ENCODE data around the gene GSS.

GSS gene

GRCh38 chr20:34978092-34978744, 22.6 kb upstream of the GSS start:
- no peak for DNase-seq (ENCODE audit: low read depth)

DNA sequence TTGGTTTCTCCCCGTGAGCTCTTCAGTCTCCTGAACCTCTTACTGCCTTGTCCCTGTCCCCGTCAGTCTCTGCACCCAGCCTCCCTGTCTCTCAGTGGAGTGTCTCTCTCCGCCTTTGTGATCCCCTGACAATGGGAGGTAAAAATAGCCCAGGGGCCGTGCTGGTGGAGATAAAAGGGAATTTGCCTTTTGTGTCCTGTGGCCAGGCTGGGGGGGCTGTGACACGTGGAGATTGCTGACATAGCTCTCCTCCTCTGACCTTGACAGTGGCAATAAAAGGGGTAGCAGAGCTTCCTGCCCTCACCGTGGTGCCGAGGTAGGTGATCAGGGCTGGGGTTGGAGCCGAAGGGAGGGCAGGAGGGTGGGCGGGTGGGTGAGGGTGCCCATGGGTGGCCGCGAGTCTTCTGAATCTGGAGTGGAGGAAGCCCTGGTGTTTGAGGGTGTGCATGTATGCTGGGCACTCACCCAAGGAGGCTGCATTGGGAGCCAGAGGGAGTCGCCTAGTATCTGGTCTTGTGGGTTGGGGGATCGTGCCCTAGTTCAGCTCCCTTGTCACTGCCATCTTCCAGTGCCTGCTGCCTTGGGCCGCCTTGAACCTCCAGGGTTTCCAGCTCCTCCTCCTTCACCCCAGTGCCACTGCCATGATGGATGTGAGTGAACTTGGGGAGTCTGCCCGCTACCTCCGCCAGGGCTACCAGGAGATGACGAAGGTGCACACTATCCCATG, 21.9 kb upstream of the GSS start:
- no peak for DNase-seq (ENCODE audit: low read depth)

DNA sequence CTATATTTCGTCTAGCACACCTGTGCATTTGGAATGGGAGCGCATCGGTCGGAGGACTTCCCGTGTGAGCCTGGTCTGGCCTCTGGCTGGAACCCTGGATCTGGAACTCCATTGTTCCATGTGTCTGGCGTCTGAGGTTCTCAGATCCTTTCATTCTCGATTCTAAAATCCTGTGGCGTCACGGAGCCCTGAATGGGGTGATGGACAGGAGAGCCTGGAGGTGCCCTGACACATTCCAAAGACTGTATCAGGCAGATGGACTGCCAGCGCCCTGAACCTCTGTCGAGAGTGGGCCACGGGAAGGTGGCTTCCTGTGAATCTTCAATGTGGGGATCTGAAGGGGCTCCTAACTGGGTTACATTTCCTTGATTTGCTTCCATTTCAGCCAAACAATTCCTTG, 20.7 kb upstream of the GSS start:
- no peak for DNase-seq (ENCODE audit: low read depth)

DNA sequence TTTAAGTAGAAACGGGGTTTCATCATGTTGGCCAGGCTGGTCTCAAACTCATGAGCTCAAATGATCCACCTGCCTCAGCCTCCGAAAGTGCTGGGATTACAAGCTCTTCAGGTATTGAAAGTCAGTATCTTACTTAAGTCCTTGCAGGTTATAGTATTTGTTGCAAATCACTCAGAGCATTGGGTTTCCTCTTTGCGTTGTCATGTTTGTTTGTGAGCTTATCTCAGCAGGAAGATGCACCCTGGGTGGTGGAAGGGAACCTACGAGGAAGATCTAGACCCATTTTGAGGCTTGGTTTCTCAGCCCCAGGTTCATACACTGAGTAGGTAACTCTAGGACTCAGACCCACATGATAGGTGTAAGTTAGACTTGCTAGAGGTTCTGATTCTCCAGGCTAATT, 18.6 kb upstream of the GSS start:
- DNase-seq (ENCODE audit: low read depth), result no peak

DNA sequence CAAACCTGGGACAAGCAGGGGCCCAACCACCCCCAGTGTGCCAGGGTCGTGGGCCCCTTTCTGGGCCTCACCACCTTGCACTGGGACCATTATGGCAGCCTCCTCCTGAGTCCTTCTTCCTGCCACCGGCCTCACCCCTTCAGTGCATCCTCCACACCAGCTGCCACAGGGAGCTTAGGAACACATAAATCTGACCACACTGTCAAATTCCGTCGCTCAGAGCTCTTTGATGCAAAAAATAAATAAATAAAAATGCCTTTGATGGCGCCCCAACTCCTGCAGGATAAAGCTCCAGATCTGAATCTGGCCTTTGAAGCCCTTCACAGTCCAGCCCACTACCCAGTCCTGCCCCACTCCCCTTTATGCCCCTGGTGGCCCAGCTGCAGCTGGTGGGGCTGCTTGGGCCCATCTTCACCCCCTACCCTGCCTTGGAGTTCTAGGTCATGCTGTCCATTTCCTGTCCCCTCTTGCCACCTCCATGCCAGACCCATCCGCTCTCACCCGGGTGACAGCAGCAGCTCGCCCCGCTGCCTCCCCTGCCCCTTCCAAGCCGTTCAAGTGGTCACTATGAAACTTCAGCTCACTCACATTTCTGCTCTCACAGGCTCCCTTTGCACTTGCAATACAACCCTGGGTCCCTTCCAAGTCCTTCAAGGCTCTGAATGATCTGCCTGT, 16.1 kb upstream of the GSS start:
- no peak for DNase-seq (ENCODE audit: low read depth)

DNA sequence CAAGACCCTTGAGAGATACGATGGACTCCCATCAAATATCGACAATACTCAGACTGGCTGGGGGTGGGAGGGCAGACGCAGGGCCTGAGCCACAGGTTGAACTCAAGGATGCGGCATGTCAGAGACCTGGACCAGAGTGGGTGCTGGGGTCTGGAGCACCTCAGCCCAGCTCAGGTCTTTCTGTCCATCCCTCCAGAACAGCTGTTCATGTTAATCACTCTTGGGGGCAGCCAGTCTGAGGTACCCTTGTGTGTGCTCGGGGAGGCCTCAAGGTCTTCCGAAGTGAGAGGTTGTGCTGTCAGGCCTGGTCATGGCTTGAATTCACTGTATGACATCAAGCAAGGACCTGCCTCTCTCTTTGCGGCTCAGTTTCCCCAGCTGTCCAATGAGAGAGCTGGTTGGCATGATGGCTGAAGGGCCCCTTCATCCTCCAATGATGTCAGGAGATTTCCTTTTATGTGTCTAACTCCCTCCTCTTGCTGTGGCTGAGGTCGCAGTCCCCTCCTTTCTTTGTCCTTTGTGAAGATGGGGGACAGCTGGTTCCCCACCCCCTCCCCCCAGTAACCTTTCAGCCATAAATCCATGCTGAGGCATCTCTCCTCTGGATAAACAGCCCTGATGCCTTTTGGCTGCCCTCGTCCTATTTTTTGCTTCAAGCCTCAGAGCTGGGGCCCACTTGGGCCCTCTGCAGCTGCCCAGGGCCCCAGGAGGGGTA, 15.4 kb upstream of the GSS start:
- DNase-seq (ENCODE audit: low read depth), result no peak

GRCh38 chr20:34970193-34970840, 14.7 kb upstream of the GSS start:
- DNase-seq (ENCODE audit: low read depth), result no peak

- no peak for DNase-seq (ENCODE audit: low read depth)
These were observed 12.6 kb upstream of the GSS start for GRCh38 chr20:34968042-34968775.

GRCh38 chr20:34967421-34967820, 11.8 kb upstream of the GSS start:
- no peak for DNase-seq (ENCODE audit: low read depth)

GRCh38 chr20:34965051-34965450, 9.4 kb upstream of the GSS start:
- no peak for DNase-seq (ENCODE audit: low read depth)

- DNase-seq (ENCODE audit: low read depth), result no peak
These were observed 8.9 kb upstream of the GSS start for GRCh38 chr20:34964486-34964885.

- no peak for DNase-seq (ENCODE audit: low read depth)
These were observed 1.3 kb upstream of the GSS start for GRCh38 chr20:34956751-34957472.

- no peak for DNase-seq (ENCODE audit: low read depth)
These were observed 444 bp upstream of the GSS start for GRCh38 chr20:34956041-34956458.

- no peak for DNase-seq (ENCODE audit: low read depth)
These were observed 739 bp downstream of the GSS start for GRCh38 chr20:34954904-34955230.

DNA sequence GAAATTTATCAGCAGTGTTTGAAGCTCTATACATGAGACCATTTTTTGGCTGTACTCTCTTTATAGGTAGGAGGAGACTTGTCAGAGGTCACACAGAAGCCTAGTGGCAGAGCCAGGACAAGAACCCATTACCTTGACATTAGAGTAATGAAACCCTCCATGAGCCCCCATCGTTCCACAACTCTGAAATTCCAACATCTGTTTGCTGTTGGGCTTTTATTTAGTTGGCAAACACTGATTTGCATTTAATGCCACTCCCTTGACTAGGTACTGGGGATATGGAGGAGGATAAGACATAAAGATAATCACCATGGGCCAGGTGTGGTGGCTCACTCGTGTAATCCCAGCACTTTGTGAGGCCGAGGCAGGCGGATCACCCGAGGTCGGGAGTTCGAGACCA, 1.6 kb downstream of the GSS start:
- no peak for DNase-seq (ENCODE audit: low read depth)

DNA sequence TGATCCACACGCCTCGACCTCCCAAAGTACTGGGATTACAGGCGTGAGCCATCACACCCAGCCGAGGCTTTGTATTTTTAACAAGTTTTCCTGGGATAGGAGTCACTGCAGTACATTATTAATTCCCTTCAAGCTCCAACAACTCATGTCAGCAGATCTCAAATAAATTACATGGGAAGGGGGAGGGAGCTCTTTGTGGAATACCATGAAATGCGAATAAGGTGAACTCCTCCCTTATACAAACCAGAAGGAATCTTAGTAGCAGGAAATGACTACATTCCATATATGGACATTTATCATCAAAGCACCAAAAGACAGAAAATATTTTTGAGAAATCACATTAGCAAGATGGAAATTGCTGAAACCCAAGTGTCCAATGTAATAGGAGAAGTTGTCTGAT, 2.9 kb downstream of the GSS start:
- DNase-seq (ENCODE audit: low read depth), result no peak

DNA sequence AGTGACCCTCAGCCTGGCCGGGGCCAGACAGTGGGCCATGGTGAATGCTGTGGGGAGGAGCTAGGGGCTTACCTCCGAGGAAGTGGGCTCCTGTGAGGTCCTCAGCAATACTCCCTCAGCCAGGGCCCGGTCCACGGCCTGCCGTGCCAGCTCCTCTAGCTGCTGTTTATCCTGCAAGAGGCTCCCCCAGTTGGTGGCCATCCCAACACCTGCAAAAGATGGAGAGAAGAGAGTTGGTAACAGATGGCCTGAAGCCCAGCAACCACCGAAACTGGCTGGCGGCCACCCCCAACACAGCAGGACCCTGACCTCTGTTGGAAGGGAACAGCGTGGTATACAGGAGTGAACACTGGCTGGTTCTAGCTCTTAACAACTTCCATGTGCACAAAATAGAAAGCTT, 4.0 kb downstream of the GSS start:
- no peak for DNase-seq (ENCODE audit: low read depth)

DNA sequence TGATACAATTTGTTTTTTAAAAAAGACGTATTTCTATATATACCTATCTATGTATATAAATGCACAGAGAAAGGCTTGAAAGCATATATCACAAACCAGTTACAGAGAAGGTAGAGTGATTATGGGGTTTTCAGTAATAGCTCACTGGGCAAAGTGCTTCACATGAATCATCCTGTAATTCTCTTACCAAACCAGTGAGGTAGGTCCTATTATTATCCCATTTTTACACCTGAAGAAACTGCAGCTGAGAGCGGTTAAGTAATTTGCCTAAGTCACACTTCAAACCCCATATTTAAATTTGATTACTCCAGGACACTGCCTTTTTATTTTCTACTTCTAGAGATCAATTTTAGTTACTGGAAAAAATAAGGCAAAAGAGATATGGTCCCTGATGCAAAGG, 4.4 kb downstream of the GSS start:
- DNase-seq (ENCODE audit: low read depth), result no peak

GRCh38 chr20:34949120-34949519, 6.5 kb downstream of the GSS start:
- DNase-seq (ENCODE audit: low read depth), result no peak

GRCh38 chr20:34948030-34948429, 7.6 kb downstream of the GSS start:
- DNase-seq (ENCODE audit: low read depth), result no peak

GRCh38 chr20:34947336-34947735, 8.3 kb downstream of the GSS start:
- no peak for DNase-seq (ENCODE audit: low read depth)
